HUDEP-2 (cell line): ENCODE results near the gene DPF3.

Source experiments
- DNase-seq, 76 experiments: peaks; one replicate each; lab custom pipeline; 2025; ENCODE audit not compliant: unreplicated experiment in 76 of 76; lab: John Stamatoyannopoulos, UW

The DPF3 gene

GRCh38 chr14:72688990-72689671 is 204.8 kb downstream of the DPF3 start:
- no peak for DNase-seq

DNA sequence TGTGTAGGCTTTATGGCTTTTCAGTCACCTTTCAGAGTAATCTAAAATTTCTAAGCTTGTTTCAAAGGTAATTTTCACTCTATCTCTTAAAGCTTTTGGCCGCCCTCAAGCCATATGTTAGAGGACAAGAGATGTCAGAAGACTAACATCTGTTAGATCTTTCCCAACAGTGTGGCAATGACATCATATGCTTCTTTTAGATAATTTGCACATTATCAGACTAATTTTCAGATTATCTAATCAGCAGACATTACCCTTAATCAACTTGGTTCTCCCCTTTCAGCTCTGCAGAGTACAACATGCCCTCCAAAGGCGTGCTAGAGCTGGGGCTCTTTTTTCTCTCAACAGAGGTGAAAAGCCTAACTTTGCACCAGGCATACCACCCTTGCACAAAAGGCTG is 207.1 kb downstream of the DPF3 start:
- DNase-seq, result no peak

GRCh38 chr14:72686101-72686500 is 207.8 kb downstream of the DPF3 start:
- peak in 67 of 76 experiments; percentile 3 to 79 (median 49) for DNase-seq

GRCh38 chr14:72685456-72685855 is 208.4 kb downstream of the DPF3 start:
- no peak for DNase-seq

DNA sequence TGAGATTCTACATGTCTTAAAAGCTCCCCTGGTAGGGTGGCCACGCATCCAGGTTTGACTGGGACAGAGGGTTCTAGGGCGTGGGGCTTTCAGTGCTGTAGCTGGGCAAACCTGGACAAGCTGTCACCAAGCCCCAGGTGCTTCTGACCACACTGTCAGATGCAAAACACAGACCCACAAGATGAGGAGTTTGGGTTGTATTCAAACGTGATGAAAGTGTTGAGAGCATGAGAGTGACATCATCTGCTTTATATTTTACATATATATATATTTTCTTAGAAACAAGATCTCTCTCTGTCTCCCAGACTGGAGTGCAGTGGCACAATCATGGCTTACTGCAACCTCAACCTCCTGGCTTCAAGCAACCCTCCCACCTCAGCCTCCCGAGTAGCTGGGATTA is 210.1 kb downstream of the DPF3 start:
- no peak for DNase-seq

DNA sequence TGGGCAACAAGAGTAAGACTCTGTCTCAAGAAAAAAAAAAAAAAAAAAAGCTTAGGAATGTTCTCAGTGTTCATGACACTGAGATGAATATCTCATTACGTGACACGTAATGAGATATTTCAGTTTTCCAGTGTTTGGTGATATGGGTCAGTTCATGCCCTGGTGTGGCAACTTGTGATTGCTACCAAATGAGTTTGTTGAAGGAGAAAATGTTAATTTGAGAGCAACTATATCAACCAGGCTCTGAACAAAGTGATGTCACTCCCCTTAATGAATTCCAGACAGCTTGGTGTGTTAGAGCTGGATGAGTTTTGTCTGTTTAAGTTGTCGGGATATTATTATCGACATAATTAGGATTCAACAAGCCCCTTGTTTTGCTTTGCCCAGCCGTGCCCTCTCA is 211.7 kb downstream of the DPF3 start:
- DNase-seq, result no peak

- DNase-seq, result no peak
Observed at GRCh38 chr14:72680853-72681640, 212.9 kb downstream of the DPF3 start.

GRCh38 chr14:72679536-72680151 is 214.3 kb downstream of the DPF3 start:
- DNase-seq, result no peak

- DNase-seq, result no peak
Observed at GRCh38 chr14:72679141-72679535, 214.8 kb downstream of the DPF3 start.

DNA sequence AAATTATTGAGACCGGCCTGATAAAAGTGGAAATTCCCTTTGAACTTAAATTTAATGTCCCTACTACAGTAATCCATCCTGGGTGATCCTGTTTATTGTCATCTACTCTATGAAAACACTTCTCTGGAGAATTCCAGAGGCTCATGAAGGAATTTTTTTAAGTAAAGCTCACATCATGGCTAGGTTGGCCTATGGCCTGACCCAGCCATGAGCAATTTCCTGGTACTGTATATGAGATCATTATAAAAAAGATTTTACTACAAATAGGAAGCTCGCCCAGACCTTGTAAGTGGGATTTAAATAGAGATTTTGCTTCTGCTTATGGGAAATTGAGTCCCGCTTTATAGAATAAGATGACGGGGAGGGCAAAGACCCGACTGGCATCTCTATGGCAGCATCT is 215.5 kb downstream of the DPF3 start:
- DNase-seq, result no peak

- DNase-seq, result no peak
Observed at GRCh38 chr14:72677664-72678063, 216.2 kb downstream of the DPF3 start.

DNA sequence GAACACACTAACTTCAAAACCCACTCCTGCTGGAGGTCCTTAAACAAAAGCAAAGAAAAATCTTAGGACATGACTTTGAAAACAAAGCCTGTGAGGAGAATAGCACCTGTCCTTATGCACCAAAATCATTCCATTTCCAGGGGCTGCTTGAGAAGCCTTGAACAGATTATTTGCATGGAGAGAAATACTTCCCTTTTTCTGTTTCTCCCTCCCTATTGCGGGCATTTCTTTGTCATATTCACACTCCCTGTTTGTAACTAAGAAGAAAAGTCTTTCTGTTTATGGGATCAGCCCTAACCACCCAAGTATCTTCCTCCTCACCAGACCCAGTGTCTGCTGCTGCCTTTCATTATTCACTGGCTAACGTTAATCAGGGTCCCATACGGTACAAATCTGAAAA is 218.8 kb downstream of the DPF3 start:
- no peak for DNase-seq

- no peak for DNase-seq
Observed at GRCh38 chr14:72673179-72673578, 220.7 kb downstream of the DPF3 start.

GRCh38 chr14:72666610-72667009 is 227.3 kb downstream of the DPF3 start:
- no peak for DNase-seq

- DNase-seq, result no peak
Observed at GRCh38 chr14:72665259-72665658, 228.6 kb downstream of the DPF3 start.

- no peak for DNase-seq
Observed at GRCh38 chr14:72664651-72665050, 229.2 kb downstream of the DPF3 start.

DNA sequence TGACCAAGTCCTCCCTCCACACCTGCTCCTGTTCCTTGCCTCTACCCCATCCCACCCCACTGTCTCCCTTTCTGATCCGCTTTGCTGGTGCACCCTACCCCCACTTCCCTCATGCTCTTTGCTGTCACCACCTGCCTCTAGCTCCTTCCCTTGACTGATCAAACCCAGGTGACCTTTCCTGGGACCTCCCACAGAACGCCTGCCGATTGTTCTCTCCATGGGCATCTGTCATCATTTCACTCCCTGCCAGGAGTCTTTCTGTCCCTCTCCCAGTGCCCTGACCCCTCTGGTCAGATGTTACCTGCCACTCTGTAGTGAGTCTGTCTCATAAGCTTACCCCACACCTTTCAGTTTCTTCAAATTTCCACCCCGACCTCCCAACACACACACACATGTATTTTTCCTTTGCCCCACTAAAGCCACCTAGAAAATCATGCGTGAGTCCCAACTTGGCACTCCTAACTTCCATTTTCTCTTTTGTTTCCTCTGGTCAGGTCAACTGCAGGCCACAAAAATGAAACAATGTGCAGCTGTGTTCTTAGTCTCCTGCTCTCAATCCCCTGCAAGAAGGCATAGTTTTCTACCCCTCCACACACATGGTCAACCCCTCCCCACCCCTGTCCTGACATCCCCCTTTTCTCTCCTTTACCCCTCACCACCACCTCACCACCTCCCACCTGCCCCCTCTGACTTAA is 229.8 kb downstream of the DPF3 start:
- no peak for DNase-seq

GRCh38 chr14:72663076-72663487 is 230.8 kb downstream of the DPF3 start:
- DNase-seq, result no peak

- no peak for DNase-seq
Observed at GRCh38 chr14:72662214-72662613, 231.7 kb downstream of the DPF3 start.

GRCh38 chr14:72657214-72657921 is 236.5 kb downstream of the DPF3 start:
- no peak for DNase-seq

- DNase-seq, result no peak
Observed at GRCh38 chr14:72653026-72653425, 240.9 kb downstream of the DPF3 start.
